Left ventricle myocardium inferior (tissue), 1 donor: ENCODE data around the gene PHLDB1. TPM values are rescaled to one million over a fixed set of nuclear protein-coding genes. Genes with fewer than 3 reads are reported as not detected.
"Not testable (repeated sequence)": the region's sequence is repeated elsewhere in the genome, so short reads cannot be mapped to it uniquely, and the experiment has no call there.

Experiments
- DNase-seq: peaks from one replicate; pipeline ENCODE4 v3.0.0-alpha.2; 2020
- H3K27ac ChIP-seq: fragments of 200-600 bp; replicated peaks from 2 replicates; pipeline ENCODE4 v1.8.0; 2021
- H3K27me3 ChIP-seq: fragments of 200-600 bp; 2 replicates; pipeline ENCODE4 v1.8.0; 2021; ENCODE audit warnings: low read depth
- H3K36me3 ChIP-seq: fragments of 200-600 bp; 2 replicates; pipeline ENCODE4 v1.8.0; 2021
- H3K4me1 ChIP-seq: fragments of 200-600 bp; 2 replicates; pipeline ENCODE4 v1.8.0; 2021
- H3K4me3 ChIP-seq: fragments of 200-600 bp; 2 replicates; pipeline ENCODE4 v1.8.0; 2021; ENCODE audit warnings: mild to moderate bottlenecking, moderate library complexity
- H3K9me3 ChIP-seq: fragments of 200-600 bp; replicated peaks from 2 replicates; pipeline ENCODE4 v1.8.0; 2021
- CTCF ChIP-seq: fragments of 200-600 bp; IDR thresholded peaks from 2 replicates; pipeline ENCODE4 v1.8.0; 2021; ENCODE audit warnings: antibody characterized with exemption, mild to moderate bottlenecking, borderline replicate concordance
- intact Hi-C: fragments of 100-400 bp; cut with micrococcal nuclease; formaldehyde crosslinking; loops from one replicate; pipeline ENCODE4 v1.11.0; 2022
- total RNA-seq: library from RNA; stranded (reverse); fragmentation: NEBNext Ultra II Directional; extraction: Animal tissue kit (Norgen Biotek cat#: 25700); gene quantifications from one replicate; pipeline ENCODE4 v1.2.1, GENCODE V29; 2021
- donor health status: DM: no; HTN: yes; CAD: no; lungs with severe emphysema.

Gene PHLDB1
- total RNA-seq, 1 donor from 2014 or later = 102 TPM

GRCh38 chr11:118592616-118593367, 14.6 kb upstream of the PHLDB1 start:
- intact Hi-C loops = no loop called here
- no peaks in the 10 kb centered on the region for H3K27me3 ChIP-seq
- peaks cover 47% of the 10 kb centered on the region for H3K4me1 ChIP-seq
- peaks cover 95% of the 10 kb centered on the region for H3K36me3 ChIP-seq
- H3K27ac ChIP-seq = peak overlapping the region; percentile 72
- H3K4me3 ChIP-seq = no peak overlapping the region
- no peak for TF ChIP-seq CTCF
- DNase-seq = no peak
- no peaks in the 10 kb centered on the region for H3K9me3 ChIP-seq

DNA sequence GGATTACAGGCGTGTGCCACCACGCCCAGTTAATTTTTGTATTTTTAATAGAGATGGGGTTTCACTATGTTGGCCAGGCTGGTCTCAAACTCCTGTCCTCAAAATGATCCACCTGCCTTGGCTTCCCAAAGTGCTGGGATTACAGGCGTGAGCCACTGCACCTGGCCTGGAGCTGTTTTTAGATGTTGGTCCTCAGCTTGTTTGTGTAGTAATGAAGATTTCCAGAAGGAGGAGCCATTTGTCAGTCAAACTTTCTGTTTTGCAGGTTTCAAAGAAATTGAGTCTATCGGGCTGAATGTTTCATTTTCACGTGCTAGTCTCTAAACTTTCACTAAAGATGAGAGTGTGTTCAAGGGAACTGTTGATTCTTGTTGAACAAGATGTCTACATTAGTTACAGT, 12.4 kb upstream of the PHLDB1 start:
- Histone ChIP-seq H3K4me1 (peaks cover 42% of the 10 kb centered on the region), H3K36me3 (peaks cover 95% of the 10 kb centered on the region), H3K27ac (peak overlapping the region; percentile 72)
- intact Hi-C loops, H3K9me3 ChIP-seq, H3K27me3 ChIP-seq, DNase-seq, H3K4me3 ChIP-seq: not testable (repeated sequence)
- peak; percentile 65 for TF ChIP-seq CTCF

- H3K27ac ChIP-seq = peak overlapping the region; percentile 72
- DNase-seq = no peak
- intact Hi-C loops = no loop called here
- no peak overlapping the region for H3K4me3 ChIP-seq
- no peak for TF ChIP-seq CTCF
- no peaks in the 10 kb centered on the region for H3K27me3 ChIP-seq
- H3K4me1 ChIP-seq = peaks cover 47% of the 10 kb centered on the region
- no peaks in the 10 kb centered on the region for H3K9me3 ChIP-seq
- peaks cover 95% of the 10 kb centered on the region for H3K36me3 ChIP-seq
Measured at GRCh38 chr11:118596224-118597146, 10.9 kb upstream of the PHLDB1 start.

- Histone ChIP-seq H3K27me3 (no peaks in the 10 kb centered on the region), H3K36me3 (peaks cover 97% of the 10 kb centered on the region), H3K4me1 (peaks cover 44% of the 10 kb centered on the region), H3K27ac (no peak overlapping the region), H3K9me3 (no peaks in the 10 kb centered on the region), H3K4me3 (no peak overlapping the region)
- intact Hi-C loops = no loop called here
- no peak for DNase-seq
- no peak for TF ChIP-seq CTCF
Measured at GRCh38 chr11:118597556-118597955, 9.9 kb upstream of the PHLDB1 start.

- no peak for TF ChIP-seq CTCF
- peak; percentile 52 for DNase-seq
- H3K27me3 ChIP-seq = no peaks in the 10 kb centered on the region
- H3K4me1 ChIP-seq = peaks cover 52% of the 10 kb centered on the region
- peak overlapping the region; percentile 93 for H3K27ac ChIP-seq
- intact Hi-C loops = no loop called here
- no peaks in the 10 kb centered on the region for H3K9me3 ChIP-seq
- no peak overlapping the region for H3K4me3 ChIP-seq
- peaks cover 60% of the 10 kb centered on the region for H3K36me3 ChIP-seq
Measured at GRCh38 chr11:118602331-118602730, 5.1 kb upstream of the PHLDB1 start.

GRCh38 chr11:118603709-118604108, 3.7 kb upstream of the PHLDB1 start:
- H3K27me3 ChIP-seq, intact Hi-C loops, H3K4me3 ChIP-seq, H3K9me3 ChIP-seq, DNase-seq: not testable (repeated sequence)
- Histone ChIP-seq H3K36me3 (peaks cover 47% of the 10 kb centered on the region), H3K4me1 (peaks cover 65% of the 10 kb centered on the region), H3K27ac (peak overlapping the region; percentile 93)
